OCI-LY7 (cell line): ENCODE data around the gene FAM227A. TPM values are rescaled to one million over a fixed set of nuclear protein-coding genes. Genes with fewer than 3 reads are reported as not detected.

Experiments used
- BruUV-seq: library from RNA; stranded (reverse); fragments of 400-500 nt; replicated peaks from 2 replicates; lab custom pipeline; 2021; lab: Mats Ljungman, UMichigan
- CTCF ChIA-PET: fragments of 300-600 bp; sonication (Branson Sonifier 250); formaldehyde crosslinking; loops from one replicate; lab custom pipeline; 2022; ENCODE audit warnings: antibody characterized with exemption; ENCODE audit not compliant: unreplicated experiment; lab: Charles Lee
- POLR2A ChIA-PET: fragments of 300-600 bp; sonication (Branson Sonifier 250); formaldehyde crosslinking; loops from one replicate; lab custom pipeline; 2022; ENCODE audit warnings: antibody characterized with exemption; lab: Charles Lee
- DNase-seq: peaks from one replicate; pipeline ENCODE4 v3.0.0-alpha.2; 2015; ENCODE audit warnings: low spot score
- H2AFZ ChIP-seq: fragments of 200-600 bp; sonication (generic), shearing (Covaris generic); 2 replicates; pipeline ENCODE4 v1.6.1; 2014; ENCODE audit warnings: mild to moderate bottlenecking, antibody characterized with exemption, low read length, moderate library complexity
- H3K27ac ChIP-seq: fragments of 200-600 bp; sonication (generic); 2 replicates; pipeline ENCODE4 v1.5.1; 2014; ENCODE audit warnings: mixed run types, low read depth, mild to moderate bottlenecking, moderate library complexity, low read length, inconsistent platforms; ENCODE audit not compliant: poor library complexity, severe bottlenecking
- H3K36me3 ChIP-seq: fragments of 200-600 bp; sonication (generic); 2 replicates; pipeline ENCODE4 v1.6.1; 2014; ENCODE audit warnings: mild to moderate bottlenecking, antibody characterized with exemption, low read length, moderate library complexity, mixed read lengths; ENCODE audit not compliant: insufficient read depth
- H3K4me1 ChIP-seq: fragments of 200-600 bp; sonication (generic); 2 replicates; pipeline ENCODE4 v1.5.1; 2014; ENCODE audit warnings: mild to moderate bottlenecking, low read length; ENCODE audit not compliant: insufficient read depth, poor library complexity, severe bottlenecking
- H3K4me2 ChIP-seq: fragments of 200-600 bp; sonication (generic); 2 replicates; pipeline ENCODE4 v1.6.1; 2014; ENCODE audit warnings: mild to moderate bottlenecking, low read length
- H3K4me3 ChIP-seq: fragments of 200-600 bp; sonication (generic); 2 replicates; pipeline ENCODE4 v1.5.1; 2014; ENCODE audit warnings: mild to moderate bottlenecking, low read depth, low read length; ENCODE audit not compliant: poor library complexity, severe bottlenecking
- H3K79me2 ChIP-seq: fragments of 200-600 bp; sonication (generic); 2 replicates; pipeline ENCODE4 v1.6.1; 2016; ENCODE audit warnings: low read depth, mild to moderate bottlenecking, low read length, moderate library complexity, mixed read lengths; ENCODE audit not compliant: insufficient read depth
- H3K9me2 ChIP-seq: fragments of 200-600 bp; sonication (generic); 2 replicates; pipeline ENCODE4 v1.6.1; 2016; ENCODE audit warnings: mild to moderate bottlenecking, low read length, mixed read lengths; ENCODE audit not compliant: insufficient read depth
- H3K9me3 ChIP-seq: fragments of 200-600 bp; sonication (generic); 2 replicates; pipeline ENCODE4 v1.6.1; 2014; ENCODE audit warnings: mild to moderate bottlenecking, mixed run types, low read length, mixed read lengths
- H4K20me1 ChIP-seq: fragments of 200-600 bp; sonication (generic); 2 replicates; pipeline ENCODE4 v1.6.1; 2014; ENCODE audit warnings: mild to moderate bottlenecking, antibody characterized with exemption, low read length, moderate library complexity, mixed read lengths; ENCODE audit not compliant: insufficient read depth
- CTCF ChIP-seq: fragments of 200-600 bp; sonication (generic); conservative IDR thresholded peaks from 2 replicates; pipeline ENCODE4 v1.5.1; 2014; ENCODE audit warnings: mild to moderate bottlenecking, antibody characterized with exemption, low read length, moderate library complexity, mixed read lengths
- EZH2phosphoT487 ChIP-seq: fragments of 200-600 bp; sonication (generic); IDR thresholded peaks from 2 replicates; pipeline ENCODE4 v1.6.1; 2018; ENCODE audit warnings: low read depth, borderline replicate concordance, mild to moderate bottlenecking, mixed run types, antibody characterized with exemption, low read length, moderate library complexity, mixed read lengths
- intact Hi-C: fragments of 100-400 bp; cut with micrococcal nuclease; formaldehyde crosslinking; loops from one replicate; pipeline ENCODE4 v1.10.0; 2022; ENCODE audit not compliant: unreplicated experiment
- total RNA-seq, 2 experiments: library from RNA; depleted of rRNA in 1 of 2; stranded (reverse); fragments of >200 nt in 1 of 2; shearing (Covaris generic) in 1 of 2; gene quantifications; 2 replicates each; pipeline ENCODE4 v1.2.3, GENCODE V29; 2014 to 2022

Gene FAM227A
- total RNA-seq, 2 experiments from 2014 or later, result 0.16 to 0.57 TPM

- H4K20me1 ChIP-seq, result no peaks in the 10 kb centered on the region
- no peaks in the 10 kb centered on the region for H3K9me2 ChIP-seq
- TF ChIP-seq EZH2phosphoT487, result no peak
- no peak for TF ChIP-seq CTCF
- peaks cover 11% of the 10 kb centered on the region; the same call in 1 of the 2 replicates for H3K79me2 ChIP-seq
- no peaks in the 10 kb centered on the region for H3K9me3 ChIP-seq
- ChIA-PET POLR2A (no interaction called here), CTCF (no interaction called here)
- H3K4me2 ChIP-seq, result no peak overlapping the region
- no peak overlapping the region for H3K27ac ChIP-seq
- peaks cover 11% of the 10 kb centered on the region for H3K4me1 ChIP-seq
- BruUV-seq, result no TSS peak
- no peak overlapping the region for H2AFZ ChIP-seq
- no peak overlapping the region for H3K4me3 ChIP-seq
- H3K36me3 ChIP-seq, result peaks cover 42% of the 10 kb centered on the region
- no peak for DNase-seq
- intact Hi-C loops, result no loop called here
Measured at GRCh38 chr22:38565441-38565840, 90.8 kb downstream of the FAM227A start.

GRCh38 chr22:38564669-38565068 lies 91.5 kb downstream of the FAM227A start:
- H3K9me3 ChIP-seq, result no peaks in the 10 kb centered on the region
- H3K4me1 ChIP-seq, result peaks cover 11% of the 10 kb centered on the region
- ChIA-PET POLR2A (no interaction called here), CTCF (no interaction called here)
- no peak overlapping the region for H2AFZ ChIP-seq
- no peaks in the 10 kb centered on the region for H4K20me1 ChIP-seq
- no peak for DNase-seq
- H3K27ac ChIP-seq, result no peak overlapping the region
- H3K9me2 ChIP-seq, result no peaks in the 10 kb centered on the region
- peaks cover 10% of the 10 kb centered on the region; the same call in 1 of the 2 replicates for H3K79me2 ChIP-seq
- no TSS peak for BruUV-seq
- no peak overlapping the region for H3K4me2 ChIP-seq
- no peak overlapping the region for H3K4me3 ChIP-seq
- TF ChIP-seq EZH2phosphoT487, result no peak
- TF ChIP-seq CTCF, result no peak
- peaks cover 48% of the 10 kb centered on the region for H3K36me3 ChIP-seq
- intact Hi-C loops, result no loop called here

GRCh38 chr22:38554281-38554680 lies 101.9 kb downstream of the FAM227A start:
- Histone ChIP-seq H2AFZ (no peak overlapping the region), H3K9me2 (no peaks in the 10 kb centered on the region), H3K36me3 (peaks cover 61% of the 10 kb centered on the region), H3K27ac (no peak overlapping the region), H3K4me2 (no peak overlapping the region), H4K20me1 (no peaks in the 10 kb centered on the region), H3K4me3 (no peak overlapping the region), H3K4me1 (peaks cover 13% of the 10 kb centered on the region), H3K9me3 (no peaks in the 10 kb centered on the region), H3K79me2 (no peaks in the 10 kb centered on the region)
- TF ChIP-seq EZH2phosphoT487 (no peak), CTCF (no peak)
- CTCF ChIA-PET, result no interaction called here
- DNase-seq, result no peak
- BruUV-seq, result no TSS peak
- intact Hi-C loops, result no loop called here
- POLR2A ChIA-PET, result no interaction called here
